Liver (tissue), 3 donors: Measurements from ENCODE around the gene TMEM184C.

Source experiments
- ATF3 ChIP-seq: IDR thresholded peaks from 2 replicates; pipeline ENCODE4 v1.6.1; 2016; ENCODE audit warnings: antibody characterized with exemption
- CTCF ChIP-seq: fragments of 150-350 bp; IDR thresholded peaks from 2 replicates; pipeline ENCODE4 v1.5.1; 2017; ENCODE audit warnings: improper control_type of control experiment, low read depth, low read length; ENCODE audit not compliant: missing input control
- HNF4A ChIP-seq, 2 donors: conservative IDR thresholded peaks; 2 replicates each; pipeline ENCODE4 v1.6.1; 2016; ENCODE audit warnings: antibody characterized with exemption in 2 of 2, mild to moderate bottlenecking in 2 of 2
- JUND ChIP-seq, 2 donors: IDR thresholded peaks; 2 replicates each; pipeline ENCODE4 v1.6.1; 2016; ENCODE audit warnings: antibody characterized with exemption in 2 of 2
- NR2F2 ChIP-seq: IDR thresholded peaks from 2 replicates; pipeline ENCODE4 v1.6.1; 2016; ENCODE audit warnings: antibody characterized with exemption
- RAD21 ChIP-seq, 2 donors: IDR thresholded peaks; 2 replicates each; pipeline ENCODE4 v1.6.1; 2016; ENCODE audit warnings: antibody characterized with exemption in 2 of 2, mild to moderate bottlenecking in 2 of 2
- REST ChIP-seq: IDR thresholded peaks from 2 replicates; pipeline ENCODE4 v1.6.1; 2016; ENCODE audit warnings: antibody characterized with exemption, mild to moderate bottlenecking
- SP1 ChIP-seq: IDR thresholded peaks from 2 replicates; pipeline ENCODE4 v1.6.1; 2018; ENCODE audit warnings: antibody characterized with exemption, mild to moderate bottlenecking
- YY1 ChIP-seq: IDR thresholded peaks from 2 replicates; pipeline ENCODE4 v1.6.1; 2016; ENCODE audit warnings: antibody characterized with exemption, mild to moderate bottlenecking
- ZBTB33 ChIP-seq: IDR thresholded peaks from 2 replicates; pipeline ENCODE4 v1.6.1; 2016; ENCODE audit warnings: antibody characterized with exemption
- donor health status: healthy.
- donor health status: healthy.

GRCh38 chr4:147707892-147708672 is 90.9 kb downstream of the TMEM184C start:
- TF ChIP-seq CTCF (peak; percentile 92), REST (no peak), SP1 (no peak), ATF3 (no peak), ZBTB33 (no peak), HNF4A (conservative IDR thresholded peaks at IDR 0.05) (no peak), YY1 (no peak), NR2F2 (no peak), JUND (IDR thresholded peaks at IDR 0.05) (no peak), RAD21 (IDR thresholded peaks at IDR 0.05) (peak; percentile 93 to 94)
